Activated naive CD8-positive, alpha-beta T cell treated with anti-CD3 and anti-CD28 coated beads, Interleukin-2, amount 50 U/mL, for 16 hours (primary cell): ENCODE measurements around the gene NT5M.
"Not testable (repeated sequence)": the region's sequence is repeated elsewhere in the genome, so short reads cannot be mapped to it uniquely, and the experiment has no call there.

ENCODE experiments used
- DNase-seq: peaks from one replicate; pipeline ENCODE4 v3.0.0-alpha.2; 2020; ENCODE audit warnings: low read depth, low spot score

The NT5M gene

GRCh38 chr17:17303010-17303846 is at the start of gene NT5M:
Gene NT5M, plus strand, starts transcription at chr17:17303373. Its CDS starts 178 bp downstream, at chr17:17303551.
- peak; percentile 30 for DNase-seq

GRCh38 chr17:17253406-17253805 is 49.8 kb upstream of the NT5M start:
- DNase-seq, result no peak

- no peak for DNase-seq
Measured at GRCh38 chr17:17254036-17254435, 49.1 kb upstream of the NT5M start.

GRCh38 chr17:17255689-17256088 is 47.5 kb upstream of the NT5M start:
- not testable (repeated sequence) for DNase-seq

GRCh38 chr17:17256316-17256715 is 46.9 kb upstream of the NT5M start:
- no peak for DNase-seq

- no peak for DNase-seq
Measured at GRCh38 chr17:17258011-17258410, 45.2 kb upstream of the NT5M start.

- no peak for DNase-seq
Measured at GRCh38 chr17:17258998-17259397, 44.2 kb upstream of the NT5M start.

GRCh38 chr17:17264430-17264829 is 38.7 kb upstream of the NT5M start:
- DNase-seq, result no peak

GRCh38 chr17:17269926-17270773 is 33.0 kb upstream of the NT5M start:
- DNase-seq, result no peak

- DNase-seq, result no peak
Measured at GRCh38 chr17:17275971-17276370, 27.2 kb upstream of the NT5M start.

- DNase-seq, result not testable (repeated sequence)
Measured at GRCh38 chr17:17277431-17277830, 25.7 kb upstream of the NT5M start.

GRCh38 chr17:17279316-17279715 is 23.9 kb upstream of the NT5M start:
- no peak for DNase-seq

- DNase-seq, result peak; percentile 94
Measured at GRCh38 chr17:17280613-17281549, 22.3 kb upstream of the NT5M start, which contains the start of gene COPS3. Gene COPS3, minus strand, starts transcription at chr17:17281246. Its CDS starts 60 bp downstream, at chr17:17281186.

- no peak for DNase-seq
Measured at GRCh38 chr17:17285951-17286350, 17.2 kb upstream of the NT5M start.

- no peak for DNase-seq
Measured at GRCh38 chr17:17289086-17289485, 14.1 kb upstream of the NT5M start.

- no peak for DNase-seq
Measured at GRCh38 chr17:17289701-17290100, 13.5 kb upstream of the NT5M start.

GRCh38 chr17:17295141-17295540 is 8.0 kb upstream of the NT5M start:
- DNase-seq, result no peak

- no peak for DNase-seq
Measured at GRCh38 chr17:17297217-17297616, 6.0 kb upstream of the NT5M start.

GRCh38 chr17:17298108-17298507 is 5.1 kb upstream of the NT5M start:
- DNase-seq, result no peak

GRCh38 chr17:17300624-17301568 is 2.3 kb upstream of the NT5M start:
- DNase-seq, result no peak
